HG03066 (cell line): Measurements from ENCODE around the gene CPNE2.
A peak's percentile ranks its signal among the peaks of the same experiment; 100 is the strongest.
"Not testable (repeated sequence)": the region's sequence is repeated elsewhere in the genome, so short reads cannot be mapped to it uniquely, and the experiment has no call there.

Source experiments
- ATAC-seq: cut with Tn5 transposase; IDR thresholded peaks from one replicate; pipeline ENCODE4 v1.9.1; 2021; ENCODE audit warnings: low read depth; ENCODE audit not compliant: unreplicated experiment

The CPNE2 gene

GRCh38 chr16:57069053-57069452 is 23.3 kb upstream of the CPNE2 start:
- ATAC-seq: no peak

- ATAC-seq: no peak
Measured at GRCh38 chr16:57069635-57070370, 22.6 kb upstream of the CPNE2 start.

GRCh38 chr16:57070424-57070823 is 22.0 kb upstream of the CPNE2 start:
- ATAC-seq: no peak

GRCh38 chr16:57071081-57071732 is 21.2 kb upstream of the CPNE2 start:
- ATAC-seq: not testable (repeated sequence)

GRCh38 chr16:57071831-57072582 is 20.4 kb upstream of the CPNE2 start:
- ATAC-seq: no peak

GRCh38 chr16:57072616-57073275 is 19.6 kb upstream of the CPNE2 start:
- no peak for ATAC-seq

- no peak for ATAC-seq
Measured at GRCh38 chr16:57077714-57078113, 14.7 kb upstream of the CPNE2 start.

GRCh38 chr16:57081744-57082143 is 10.6 kb upstream of the CPNE2 start:
- no peak for ATAC-seq

GRCh38 chr16:57082664-57083063 is 9.7 kb upstream of the CPNE2 start:
- no peak for ATAC-seq

GRCh38 chr16:57083485-57084126 is 8.8 kb upstream of the CPNE2 start:
- no peak for ATAC-seq

- ATAC-seq: no peak
Measured at GRCh38 chr16:57084257-57084770, 8.1 kb upstream of the CPNE2 start.

- ATAC-seq: no peak
Measured at GRCh38 chr16:57084996-57085395, 7.4 kb upstream of the CPNE2 start.

GRCh38 chr16:57087003-57087402 is 5.4 kb upstream of the CPNE2 start:
- ATAC-seq: no peak

GRCh38 chr16:57089406-57089805 is 3.0 kb upstream of the CPNE2 start:
- ATAC-seq: no peak

GRCh38 chr16:57091200-57091974 is 996 bp upstream of the CPNE2 start:
- no peak for ATAC-seq

- peak; percentile 52 for ATAC-seq
Measured at GRCh38 chr16:57092786-57093411, 516 bp downstream of the CPNE2 start.

GRCh38 chr16:57093666-57094564 is 1.5 kb downstream of the CPNE2 start:
- no peak for ATAC-seq

- ATAC-seq: no peak
Measured at GRCh38 chr16:57094911-57095310, 2.5 kb downstream of the CPNE2 start.
